Measurements from ENCODE around the gene ADGRB2.

ADGRB2 gene

DNA sequence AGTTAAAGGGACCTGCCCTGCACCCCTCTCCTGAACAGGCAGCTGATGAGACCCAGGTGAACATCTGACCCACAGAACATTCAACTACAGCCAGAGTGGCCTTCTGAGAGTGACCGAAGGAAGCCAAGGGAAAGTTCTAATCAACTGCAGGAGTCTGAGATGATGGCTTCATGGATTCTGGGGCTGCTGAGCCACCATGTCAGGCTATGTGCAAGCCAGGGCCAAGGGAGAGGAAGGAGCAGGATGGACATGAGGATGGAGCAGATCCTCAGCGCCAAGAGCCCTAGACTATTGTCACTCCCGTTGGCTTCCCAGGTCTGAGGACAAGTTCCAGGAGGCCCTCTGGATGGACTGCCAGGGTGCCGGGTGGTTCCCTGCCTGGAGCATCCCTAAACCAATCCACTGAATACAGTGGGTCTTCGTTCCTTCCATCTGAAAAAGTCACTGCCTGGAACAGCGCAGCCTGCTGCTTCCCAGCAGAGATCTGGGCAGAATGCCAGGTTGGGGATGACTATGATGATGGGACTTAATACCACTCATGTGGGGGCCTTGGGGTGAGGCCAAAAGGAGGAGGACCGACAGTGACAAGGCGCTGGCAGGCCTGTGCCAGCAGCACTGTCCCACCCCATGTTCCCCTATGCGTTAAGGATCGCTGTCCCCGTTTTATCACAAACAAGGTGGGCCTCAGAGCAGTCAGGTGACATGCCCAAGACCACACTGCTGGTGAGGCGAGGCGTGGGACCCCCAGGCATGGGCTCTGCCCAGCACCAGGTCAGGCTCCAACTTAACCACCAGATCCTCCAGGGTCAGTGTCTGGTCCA is 31.9 kb upstream of the ADGRB2 start:
- peak overlapping the region; percentile 69 for H3K4me3 ChIP-seq (ENCODE audit: low read depth, low read length)
- DNase-seq (ENCODE audit: low read depth): peak; percentile 53

DNA sequence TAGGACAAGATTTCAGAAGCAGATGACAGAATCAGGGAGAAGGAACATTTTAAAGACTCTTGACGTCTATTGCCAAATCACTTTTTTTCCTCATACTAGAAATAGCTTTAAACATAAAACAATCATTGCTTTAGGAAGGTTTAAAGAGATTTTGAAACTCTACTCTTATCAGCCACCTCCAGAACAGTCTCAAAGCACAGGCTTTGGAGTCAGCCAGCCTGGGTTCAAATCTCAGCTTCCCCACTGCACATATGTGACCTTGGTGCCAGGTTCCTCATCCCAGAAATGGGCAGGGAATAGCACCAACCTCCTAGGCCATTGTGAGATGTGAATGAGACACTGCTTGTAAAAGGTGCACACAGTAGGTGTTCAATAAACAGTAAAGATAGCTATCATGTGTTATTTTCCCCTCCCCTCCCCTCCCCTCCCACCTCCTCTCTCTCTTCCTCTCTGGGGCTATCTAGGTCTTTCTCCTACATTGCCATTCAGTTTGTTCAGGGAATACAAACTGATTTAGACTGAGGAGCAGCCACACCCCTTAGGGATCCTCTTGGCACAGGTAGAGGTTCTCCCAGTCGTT is 31.0 kb upstream of the ADGRB2 start:
- DNase-seq (ENCODE audit: low read depth): no peak
- H3K4me3 ChIP-seq (ENCODE audit: low read depth, low read length): no peak overlapping the region

GRCh38 chr1:31793586-31794285 is 29.6 kb upstream of the ADGRB2 start:
- DNase-seq (ENCODE audit: low read depth): no peak
- H3K4me3 ChIP-seq (ENCODE audit: low read depth, low read length): no peak overlapping the region

DNA sequence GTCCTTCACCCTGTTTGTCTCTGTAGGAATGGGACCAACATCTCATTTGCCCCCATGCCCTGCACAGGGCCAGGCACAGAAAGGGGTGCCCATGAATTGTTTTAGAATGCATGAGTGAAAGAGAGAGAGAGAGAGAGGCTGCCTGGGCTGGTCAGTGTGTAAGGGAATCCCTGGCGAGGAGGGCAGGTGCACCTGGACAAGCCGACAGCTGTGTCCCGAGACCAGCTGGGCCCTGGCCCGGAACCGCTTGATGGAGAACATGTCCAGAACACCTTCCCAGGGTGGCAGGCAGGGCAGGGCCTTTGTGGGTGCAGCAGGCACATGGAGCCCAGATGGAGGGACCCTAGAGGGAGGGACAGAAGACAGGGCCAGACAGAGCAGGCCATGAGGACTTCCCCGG is 28.9 kb upstream of the ADGRB2 start:
- H3K4me3 ChIP-seq (ENCODE audit: low read depth, low read length): no peak overlapping the region
- no peak for DNase-seq (ENCODE audit: low read depth)

DNA sequence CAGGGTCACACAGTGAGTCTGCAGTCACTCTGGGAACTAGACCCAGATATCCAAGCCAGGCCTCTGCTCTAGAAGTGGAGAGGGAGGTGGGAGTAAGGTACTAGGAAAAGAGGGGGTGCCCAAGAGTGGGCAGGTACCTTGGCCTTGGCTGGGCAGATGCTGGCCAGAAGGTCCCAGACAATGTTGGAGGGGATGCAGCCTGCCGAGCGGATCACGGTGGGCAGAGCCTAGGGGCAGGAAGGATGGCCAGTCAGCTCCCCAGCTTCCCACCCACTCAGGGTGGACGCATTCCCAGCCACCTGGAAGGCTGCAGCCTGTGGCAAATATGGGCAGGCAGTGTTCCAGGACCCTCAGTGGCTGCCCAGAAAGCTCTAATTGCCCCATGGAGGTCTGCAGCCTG is 28.4 kb upstream of the ADGRB2 start:
- H3K4me3 ChIP-seq (ENCODE audit: low read depth, low read length): no peak overlapping the region
- DNase-seq (ENCODE audit: low read depth): no peak

DNA sequence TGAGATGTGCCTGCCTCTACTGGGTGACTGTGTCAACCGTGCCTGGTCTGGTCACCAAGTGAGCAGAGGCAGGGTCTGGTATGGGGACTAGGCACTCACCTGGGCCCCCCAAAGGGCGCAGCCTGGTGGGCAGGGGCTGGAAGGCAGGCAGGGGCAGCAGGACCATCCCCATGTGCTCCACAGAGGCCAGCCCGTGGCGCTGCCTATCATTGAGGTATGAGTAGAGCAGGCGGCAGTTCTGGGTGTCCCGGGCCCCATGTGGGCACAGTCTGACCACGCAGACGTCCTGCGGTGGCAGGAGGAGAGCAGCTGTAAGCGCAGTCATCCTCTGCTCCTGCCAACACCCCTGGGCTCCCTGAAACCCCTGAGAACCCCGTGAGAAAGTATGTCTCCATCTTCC is 28.0 kb upstream of the ADGRB2 start:
- DNase-seq (ENCODE audit: low read depth): no peak
- no peak overlapping the region for H3K4me3 ChIP-seq (ENCODE audit: low read depth, low read length)

DNA sequence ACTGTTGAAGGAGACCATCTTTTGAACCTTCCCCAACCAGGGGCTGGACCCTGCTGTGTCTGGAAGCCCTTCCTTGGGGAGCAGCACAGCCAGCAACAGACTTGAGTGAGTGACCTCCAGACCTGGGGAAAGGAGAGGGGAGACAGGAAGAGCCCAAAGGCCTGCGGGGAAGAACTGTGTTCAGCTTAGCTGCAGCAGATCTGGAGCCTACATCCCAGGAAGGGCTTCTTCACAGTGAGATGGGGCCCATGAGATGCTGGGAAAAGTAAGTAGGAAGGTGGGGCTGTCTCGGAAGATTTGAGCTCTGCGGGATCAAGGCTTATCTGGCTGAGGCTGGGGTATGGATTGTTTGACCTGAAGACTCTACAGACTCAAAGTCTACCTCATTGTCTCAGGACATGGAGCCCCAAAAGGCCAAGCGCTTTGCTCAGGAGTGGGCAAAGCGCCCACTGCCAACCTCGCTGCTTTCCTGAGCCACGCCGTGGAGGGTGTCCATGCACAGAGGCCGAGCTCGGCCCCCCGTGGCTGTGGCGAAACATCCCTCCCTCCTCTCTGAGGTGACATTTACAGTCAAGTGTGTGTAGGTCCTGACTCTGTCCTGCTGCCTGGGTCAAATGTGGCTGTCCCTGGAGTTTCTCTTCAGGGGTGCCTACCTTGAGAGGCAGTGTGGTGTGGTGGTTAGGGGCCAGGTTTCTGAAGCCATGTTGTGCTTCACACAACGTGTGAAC is 27.2 kb upstream of the ADGRB2 start:
- no peak for DNase-seq (ENCODE audit: low read depth)
- no peak overlapping the region for H3K4me3 ChIP-seq (ENCODE audit: low read depth, low read length)

GRCh38 chr1:31790641-31791091 is 26.5 kb upstream of the ADGRB2 start:
- H3K4me3 ChIP-seq (ENCODE audit: low read depth, low read length): no peak overlapping the region
- DNase-seq (ENCODE audit: low read depth): no peak

DNA sequence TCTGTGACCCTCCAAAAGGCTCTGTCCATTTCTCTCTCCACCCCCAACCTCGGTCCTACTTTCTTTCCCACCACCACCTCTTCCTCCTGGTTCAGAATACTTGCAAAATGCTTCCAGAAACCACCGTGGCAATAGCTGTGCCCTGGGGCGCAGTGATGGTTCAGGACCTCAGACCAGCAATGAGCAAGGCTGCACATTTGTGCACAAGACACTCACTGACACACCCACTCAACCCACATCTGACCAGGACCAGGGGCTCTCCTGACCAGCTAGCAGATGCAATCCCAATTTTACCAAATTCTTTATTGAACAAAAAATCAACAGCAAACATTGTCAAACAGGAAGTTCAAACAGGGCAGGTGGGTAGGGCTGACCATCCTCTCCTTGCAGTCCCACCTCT is 26.0 kb upstream of the ADGRB2 start:
- no peak overlapping the region for H3K4me3 ChIP-seq (ENCODE audit: low read depth, low read length)
- no peak for DNase-seq (ENCODE audit: low read depth)

- peak overlapping the region; percentile 69 for H3K4me3 ChIP-seq (ENCODE audit: low read depth, low read length)
- DNase-seq (ENCODE audit: low read depth): peak; percentile 57
Observed at GRCh38 chr1:31789259-31790065, 25.3 kb upstream of the ADGRB2 start.

DNA sequence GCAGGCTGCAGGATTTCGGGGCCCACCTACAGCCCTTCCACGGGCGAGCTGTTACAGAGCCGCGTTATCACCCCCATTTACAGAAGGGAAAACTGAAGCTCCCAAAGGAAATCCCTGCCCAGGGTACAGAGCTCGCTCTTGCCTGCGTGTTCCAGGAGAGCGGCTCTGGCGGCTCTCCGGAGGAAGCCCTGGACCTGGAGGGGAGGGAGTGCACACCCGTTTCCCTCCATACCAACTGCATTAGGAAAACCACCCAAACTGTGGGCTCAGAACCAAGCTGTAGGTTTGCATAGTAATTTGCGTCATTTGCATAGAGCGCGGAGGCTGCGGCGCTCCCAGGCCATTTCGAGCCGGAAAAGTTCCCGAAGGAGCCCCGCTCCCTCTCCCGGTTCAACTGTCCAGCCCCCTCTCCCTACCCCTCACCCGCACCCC is 24.7 kb upstream of the ADGRB2 start:
- peak overlapping the region; percentile 69 for H3K4me3 ChIP-seq (ENCODE audit: low read depth, low read length)
- peak; percentile 47 for DNase-seq (ENCODE audit: low read depth)

GRCh38 chr1:31788138-31788824 is 24.1 kb upstream of the ADGRB2 start:
- H3K4me3 ChIP-seq (ENCODE audit: low read depth, low read length): peak overlapping the region; percentile 69
- peak; percentile 63 for DNase-seq (ENCODE audit: low read depth)

GRCh38 chr1:31787786-31788137 is 23.6 kb upstream of the ADGRB2 start:
- peak overlapping the region; percentile 69 for H3K4me3 ChIP-seq (ENCODE audit: low read depth, low read length)
- DNase-seq (ENCODE audit: low read depth): no peak

GRCh38 chr1:31787261-31787660 is 23.1 kb upstream of the ADGRB2 start:
- H3K4me3 ChIP-seq (ENCODE audit: low read depth, low read length): no peak overlapping the region
- no peak for DNase-seq (ENCODE audit: low read depth)

GRCh38 chr1:31786366-31787060 is 22.4 kb upstream of the ADGRB2 start:
- H3K4me3 ChIP-seq (ENCODE audit: low read depth, low read length): no peak overlapping the region
- no peak for DNase-seq (ENCODE audit: low read depth)

- H3K4me3 ChIP-seq (ENCODE audit: low read depth, low read length): no peak overlapping the region
- no peak for DNase-seq (ENCODE audit: low read depth)
Observed at GRCh38 chr1:31785947-31786290, 21.8 kb upstream of the ADGRB2 start.

- H3K4me3 ChIP-seq (ENCODE audit: low read depth, low read length): no peak overlapping the region
- DNase-seq (ENCODE audit: low read depth): no peak
Observed at GRCh38 chr1:31785020-31785946, 21.1 kb upstream of the ADGRB2 start.

Data from skeletal muscle cell (primary cell).